ENCODE measurements around the gene C4orf51. TPM values are rescaled to one million over a fixed set of nuclear protein-coding genes. Genes with fewer than 3 reads are reported as not detected.

The C4orf51 gene
- total and polyA plus RNA-seq, 2 of the 13 experiments (the other 11 are each of a cell fraction or from before 2014, with no cell fraction given): not detected

- TF ChIP-seq, protein P1, sequence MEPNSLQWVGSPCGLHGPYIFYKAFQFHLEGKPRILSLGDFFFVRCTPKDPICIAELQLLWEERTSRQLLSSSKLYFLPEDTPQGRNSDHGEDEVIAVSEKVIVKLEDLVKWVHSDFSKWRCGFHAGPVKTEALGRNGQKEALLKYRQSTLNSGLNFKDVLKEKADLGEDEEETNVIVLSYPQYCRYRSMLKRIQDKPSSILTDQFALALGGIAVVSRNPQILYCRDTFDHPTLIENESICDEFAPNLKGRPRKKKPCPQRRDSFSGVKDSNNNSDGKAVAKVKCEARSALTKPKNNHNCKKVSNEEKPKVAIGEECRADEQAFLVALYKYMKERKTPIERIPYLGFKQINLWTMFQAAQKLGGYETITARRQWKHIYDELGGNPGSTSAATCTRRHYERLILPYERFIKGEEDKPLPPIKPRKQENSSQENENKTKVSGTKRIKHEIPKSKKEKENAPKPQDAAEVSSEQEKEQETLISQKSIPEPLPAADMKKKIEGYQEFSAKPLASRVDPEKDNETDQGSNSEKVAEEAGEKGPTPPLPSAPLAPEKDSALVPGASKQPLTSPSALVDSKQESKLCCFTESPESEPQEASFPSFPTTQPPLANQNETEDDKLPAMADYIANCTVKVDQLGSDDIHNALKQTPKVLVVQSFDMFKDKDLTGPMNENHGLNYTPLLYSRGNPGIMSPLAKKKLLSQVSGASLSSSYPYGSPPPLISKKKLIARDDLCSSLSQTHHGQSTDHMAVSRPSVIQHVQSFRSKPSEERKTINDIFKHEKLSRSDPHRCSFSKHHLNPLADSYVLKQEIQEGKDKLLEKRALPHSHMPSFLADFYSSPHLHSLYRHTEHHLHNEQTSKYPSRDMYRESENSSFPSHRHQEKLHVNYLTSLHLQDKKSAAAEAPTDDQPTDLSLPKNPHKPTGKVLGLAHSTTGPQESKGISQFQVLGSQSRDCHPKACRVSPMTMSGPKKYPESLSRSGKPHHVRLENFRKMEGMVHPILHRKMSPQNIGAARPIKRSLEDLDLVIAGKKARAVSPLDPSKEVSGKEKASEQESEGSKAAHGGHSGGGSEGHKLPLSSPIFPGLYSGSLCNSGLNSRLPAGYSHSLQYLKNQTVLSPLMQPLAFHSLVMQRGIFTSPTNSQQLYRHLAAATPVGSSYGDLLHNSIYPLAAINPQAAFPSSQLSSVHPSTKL (CRISPR knock-in tag; IDR thresholded peaks at IDR 0.05): no peak
- TF ChIP-seq ZFP36 (IDR thresholded peaks at IDR 0.05; ENCODE audit: borderline replicate concordance, low read depth, low read length, partially characterized antibody) (no peak), NFIB (CRISPR knock-in tag; IDR thresholded peaks at IDR 0.05; ENCODE audit: borderline replicate concordance) (no peak), ZNF562 (CRISPR knock-in tag; IDR thresholded peaks at IDR 0.05; ENCODE audit: borderline replicate concordance) (no peak), ZFY (CRISPR knock-in tag; IDR thresholded peaks at IDR 0.05) (no peak)
These were observed 24.0 kb downstream of the C4orf51 start (continued) for GRCh38 chr4:145703850-145704497.

DNA sequence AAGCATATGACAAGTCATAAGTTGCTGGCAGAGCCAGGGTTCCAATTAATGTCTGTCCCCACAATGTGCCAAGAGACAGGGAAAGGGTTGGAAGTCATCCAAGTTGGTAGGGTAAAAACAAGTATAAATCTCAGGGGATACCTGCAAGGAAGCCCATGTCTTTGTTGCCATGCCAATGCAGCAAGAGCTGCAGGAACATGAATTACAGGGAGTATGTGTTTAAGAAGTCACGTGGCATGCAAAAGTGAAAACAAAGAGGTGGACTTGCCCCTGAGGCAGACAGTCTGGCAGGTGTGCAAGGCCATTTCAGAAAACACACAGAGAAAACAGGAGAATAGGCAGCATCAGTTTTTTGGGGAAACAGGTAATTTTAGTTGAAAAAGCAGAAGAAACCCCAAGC, 29.4 kb downstream of the C4orf51 start:
- BruUV-seq (replicated peaks): no TSS peak
- POLR2A ChIA-PET: no interaction called here
- no peaks in the 10 kb centered on the region for H3K4me1 ChIP-seq (ENCODE audit: insufficient read depth, low read length)
- no peaks in the 10 kb centered on the region for H4K20me1 ChIP-seq (ENCODE audit: insufficient read depth, low read length)
- H3K36me3 ChIP-seq (replicated peaks in 1 of 2; ENCODE audit: control insufficient read depth in 1 of 2, insufficient read depth in 2 of 2, low read length in 2 of 2): no peaks in the 10 kb centered on the region
- intact Hi-C loops (cut with micrococcal nuclease; ENCODE audit: unreplicated experiment) (no loop called here), in situ Hi-C loops (cut with HindIII; ENCODE audit: extremely low pct_ligation_motif_present, low pct_unique_long_range_greater_than_20kb) (no loop called here)
- 5% methylated on average over 1 of the region's 1 CpG for WGBS (ENCODE audit: low lambda C conversion rate)
- ATAC-seq (no peak), FAIRE-seq (no peak), DNase-seq (ENCODE audit: low spot score) (no peak)
- no peak overlapping the region for H3K27ac ChIP-seq (ENCODE audit: extremely low read length, insufficient read depth, low read length)
- TF ChIP-seq ELF3 (CRISPR knock-in tag; IDR thresholded peaks at IDR 0.05) (no peak), ZNF484 (CRISPR knock-in tag; IDR thresholded peaks at IDR 0.05; ENCODE audit: borderline replicate concordance, low read depth) (no peak), ZBTB10 (CRISPR knock-in tag; IDR thresholded peaks at IDR 0.05; ENCODE audit: borderline replicate concordance) (no peak), MBNL3 (CRISPR knock-in tag; conservative IDR thresholded peaks at IDR 0.05) (no peak), FOXP1 (IDR thresholded peaks at IDR 0.05) (no peak), FOXP1 (CRISPR knock-in tag; IDR thresholded peaks at IDR 0.05) (no peak), ZNF572 (CRISPR knock-in tag; IDR thresholded peaks at IDR 0.05) (no peak), CTCF (CRISPR knock-in tag; IDR thresholded peaks at IDR 0.05) (no peak), ATRX (CRISPR knock-in tag; IDR thresholded peaks at IDR 0.05; ENCODE audit: borderline replicate concordance) (no peak)
- no peak overlapping the region for H2AFZ ChIP-seq (ENCODE audit: low read length)
- no peak overlapping the region for H3K4me2 ChIP-seq (ENCODE audit: low read depth, low read length)
- H3K79me2 ChIP-seq (ENCODE audit: insufficient read depth, low read length): no peaks in the 10 kb centered on the region
- CTCF ChIA-PET (ENCODE audit: low intra/inter-chr PET ratio, low total read pairs): no interaction called here
- H3K9ac ChIP-seq (ENCODE audit: insufficient read depth, low read depth, low read length): no peak overlapping the region
- H3K27me3 ChIP-seq (ENCODE audit: control insufficient read depth in 1 of 2, insufficient read depth in 2 of 2, low read length in 2 of 2): peaks cover 0 to 7% of the 10 kb centered on the region in 2 experiments; a peak in 1 of 5 replicates
- H3K9me3 ChIP-seq (ENCODE audit: low read length): no peaks in the 10 kb centered on the region
- no peak overlapping the region for H3K4me3 ChIP-seq (replicated peaks in 1 of 3; ENCODE audit: insufficient read depth in 1 of 3, low read depth in 2 of 3, low read length in 3 of 3)

Measured in HepG2 (cell line).